ENCODE measurements around the gene ETV4.

ETV4 gene

DNA sequence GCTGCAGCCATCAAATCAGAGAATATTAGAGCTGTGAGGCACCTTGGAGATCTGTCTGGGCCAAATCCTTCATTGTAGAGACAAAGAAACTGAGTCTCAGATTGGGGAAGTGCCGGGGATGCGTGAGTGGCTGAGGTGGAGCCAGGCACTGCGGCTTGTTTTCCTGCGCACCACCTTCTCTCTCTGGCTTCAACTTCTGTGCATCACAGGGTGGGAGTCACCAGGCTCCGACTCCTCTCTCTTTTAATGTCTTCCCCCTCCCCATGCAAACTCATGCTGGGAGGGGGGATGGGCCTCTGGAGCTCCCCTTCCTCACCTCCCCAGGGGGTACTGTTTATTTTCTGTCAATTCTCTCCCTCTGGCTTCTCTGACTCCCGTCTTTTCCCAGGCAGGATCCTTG is 8.7 kb upstream of the ETV4 start:
- Histone ChIP-seq H3K27ac (no peak overlapping the region), H3K27me3 (ENCODE audit: insufficient read depth, low read depth) (no peaks in the 10 kb centered on the region), H2AFZ (ENCODE audit: low read depth) (no peak overlapping the region), H3K36me3 (ENCODE audit: insufficient read depth) (no peaks in the 10 kb centered on the region), H4K20me1 (ENCODE audit: insufficient read depth) (no peaks in the 10 kb centered on the region), H3K79me2 (ENCODE audit: insufficient read depth, low read depth) (no peaks in the 10 kb centered on the region), H3K4me3 (IDR thresholded peaks at IDR 0.05; ENCODE audit: insufficient read depth, low read depth, low read length) (no peak overlapping the region), H3K4me2 (no peak overlapping the region), H3K9ac (no peak overlapping the region), H3K4me1 (ENCODE audit: low read depth, poor library complexity, severe bottlenecking) (peaks cover 5% of the 10 kb centered on the region)
- no peak for TF ChIP-seq CTCF (conservative IDR thresholded peaks at IDR 0.05; ENCODE audit: low read depth, low read length)

- Histone ChIP-seq H3K4me2 (no peak overlapping the region), H2AFZ (ENCODE audit: low read depth) (no peak overlapping the region)
Measured at GRCh38 chr17:43553573-43553972, 7.4 kb upstream of the ETV4 start.

GRCh38 chr17:43552229-43552837 is 6.2 kb upstream of the ETV4 start:
- H3K27ac ChIP-seq, result no peak overlapping the region
- H3K4me2 ChIP-seq, result no peak overlapping the region
- no peaks in the 10 kb centered on the region for H3K36me3 ChIP-seq (ENCODE audit: insufficient read depth)

More at GRCh38 chr17:43553573-43553972, 7.4 kb upstream of the ETV4 start:
- peaks cover 5% of the 10 kb centered on the region for H3K4me1 ChIP-seq (ENCODE audit: low read depth, poor library complexity, severe bottlenecking)
- no peaks in the 10 kb centered on the region for H3K36me3 ChIP-seq (ENCODE audit: insufficient read depth)
- no peak for TF ChIP-seq CTCF (conservative IDR thresholded peaks at IDR 0.05; ENCODE audit: low read depth, low read length)
- H3K27ac ChIP-seq, result no peak overlapping the region
- H3K4me3 ChIP-seq (IDR thresholded peaks at IDR 0.05; ENCODE audit: insufficient read depth, low read depth, low read length), result no peak overlapping the region
- H4K20me1 ChIP-seq (ENCODE audit: insufficient read depth), result no peaks in the 10 kb centered on the region
- no peak overlapping the region for H3K9ac ChIP-seq
- no peaks in the 10 kb centered on the region for H3K79me2 ChIP-seq (ENCODE audit: insufficient read depth, low read depth)
- no peaks in the 10 kb centered on the region for H3K27me3 ChIP-seq (ENCODE audit: insufficient read depth, low read depth)

GRCh38 chr17:43550754-43551153 is 4.6 kb upstream of the ETV4 start:
- peaks cover 5% of the 10 kb centered on the region for H3K4me1 ChIP-seq (ENCODE audit: low read depth, poor library complexity, severe bottlenecking)
- no peak overlapping the region for H3K27ac ChIP-seq
- no peaks in the 10 kb centered on the region for H3K36me3 ChIP-seq (ENCODE audit: insufficient read depth)
- TF ChIP-seq CTCF (conservative IDR thresholded peaks at IDR 0.05; ENCODE audit: low read depth, low read length), result no peak
- no peak overlapping the region for H3K9ac ChIP-seq
- no peaks in the 10 kb centered on the region for H3K79me2 ChIP-seq (ENCODE audit: insufficient read depth, low read depth)
- no peak overlapping the region for H2AFZ ChIP-seq (ENCODE audit: low read depth)
- H3K4me2 ChIP-seq, result no peak overlapping the region
- H3K27me3 ChIP-seq (ENCODE audit: insufficient read depth, low read depth), result no peaks in the 10 kb centered on the region; the same call in 1 of the 2 replicates
- H4K20me1 ChIP-seq (ENCODE audit: insufficient read depth), result no peaks in the 10 kb centered on the region
- no peak overlapping the region for H3K4me3 ChIP-seq (IDR thresholded peaks at IDR 0.05; ENCODE audit: insufficient read depth, low read depth, low read length)

More at GRCh38 chr17:43552229-43552837, 6.2 kb upstream of the ETV4 start:
- no peaks in the 10 kb centered on the region for H3K79me2 ChIP-seq (ENCODE audit: insufficient read depth, low read depth)
- TF ChIP-seq CTCF (conservative IDR thresholded peaks at IDR 0.05; ENCODE audit: low read depth, low read length), result no peak
- no peaks in the 10 kb centered on the region; the same call in 1 of the 2 replicates for H3K27me3 ChIP-seq (ENCODE audit: insufficient read depth, low read depth)
- peaks cover 5% of the 10 kb centered on the region for H3K4me1 ChIP-seq (ENCODE audit: low read depth, poor library complexity, severe bottlenecking)
- H2AFZ ChIP-seq (ENCODE audit: low read depth), result no peak overlapping the region
- no peak overlapping the region for H3K4me3 ChIP-seq (IDR thresholded peaks at IDR 0.05; ENCODE audit: insufficient read depth, low read depth, low read length)
- no peaks in the 10 kb centered on the region for H4K20me1 ChIP-seq (ENCODE audit: insufficient read depth)
- H3K9ac ChIP-seq, result no peak overlapping the region

All from KMS-11 (cell line).